HS-27A (cell line): ENCODE data around the gene SLC22A31.
"Not testable (repeated sequence)": the region's sequence is repeated elsewhere in the genome, so short reads cannot be mapped to it uniquely, and the experiment has no call there.

Experiments
- DNase-seq: peaks from one replicate; pipeline ENCODE4 v3.0.0-alpha.2; 2012; ENCODE audit warnings: low read depth, missing footprints

Gene SLC22A31

DNA sequence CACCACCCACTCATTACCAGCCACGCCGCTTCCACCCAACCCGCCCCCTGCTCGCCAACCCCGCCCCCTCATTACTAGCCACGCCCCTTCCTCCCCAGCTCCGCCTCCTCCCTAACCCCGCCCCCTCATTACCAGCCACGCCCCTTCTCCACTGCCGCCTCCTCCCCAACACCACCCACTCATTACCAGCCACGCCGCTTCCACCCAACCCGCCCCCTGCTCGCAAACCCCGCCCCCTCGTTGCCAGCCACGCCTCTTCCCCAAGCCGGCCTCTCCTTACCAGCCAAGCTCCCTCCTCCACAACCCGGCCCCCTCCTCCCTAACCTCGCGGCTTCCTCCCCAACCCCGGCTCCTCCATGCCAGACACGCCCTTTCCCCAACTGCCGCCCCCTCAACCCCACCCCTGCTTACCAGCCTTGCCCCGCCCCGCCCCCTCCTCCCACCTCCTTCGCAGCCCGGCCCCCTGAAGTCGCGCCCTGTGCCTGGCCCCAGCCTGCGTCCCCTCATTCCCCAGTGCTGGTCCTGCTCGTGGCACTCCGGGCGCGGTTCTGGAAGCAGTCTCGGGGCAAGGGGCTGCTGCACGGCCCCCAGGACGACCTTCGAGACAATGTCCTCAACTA lies 7.3 kb downstream of the SLC22A31 start:
- no peak for DNase-seq

DNA sequence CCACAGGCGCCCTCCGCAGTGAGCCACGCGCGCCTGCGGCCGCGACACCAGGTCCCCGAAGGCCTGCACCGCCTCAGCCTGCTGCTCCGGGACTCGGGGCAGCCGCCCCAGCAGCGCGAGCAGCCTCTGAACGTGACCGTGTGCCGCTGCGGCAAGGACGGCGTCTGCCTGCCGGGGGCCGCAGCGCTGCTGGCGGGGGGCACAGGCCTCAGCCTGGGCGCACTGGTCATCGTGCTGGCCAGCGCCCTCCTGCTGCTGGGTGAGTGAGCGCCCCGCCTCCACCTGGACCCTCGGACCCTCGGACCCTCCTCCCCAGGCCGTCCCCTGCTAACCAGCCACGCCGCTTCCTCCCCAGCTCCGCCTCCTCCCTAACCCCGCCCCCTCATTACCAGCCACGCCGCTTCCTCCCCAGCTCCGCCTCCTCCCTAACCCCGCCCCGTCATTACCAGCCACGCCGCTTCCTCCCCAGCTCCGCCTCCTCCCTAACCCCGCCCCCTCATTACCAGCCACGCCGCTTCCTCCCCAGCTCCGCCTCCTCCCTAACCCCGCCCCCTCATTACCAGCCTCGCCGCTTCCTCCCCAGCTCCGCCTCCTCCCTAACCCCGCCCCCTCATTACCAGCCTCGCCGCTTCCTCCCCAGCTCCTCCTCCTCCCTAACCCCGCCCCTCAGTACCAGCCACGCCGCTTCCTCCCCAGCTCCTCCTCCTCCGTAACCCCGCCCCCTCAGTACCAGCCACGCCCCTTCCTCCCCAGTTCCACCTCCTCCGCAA lies 8.0 kb downstream of the SLC22A31 start:
- DNase-seq, result not testable (repeated sequence)

DNA sequence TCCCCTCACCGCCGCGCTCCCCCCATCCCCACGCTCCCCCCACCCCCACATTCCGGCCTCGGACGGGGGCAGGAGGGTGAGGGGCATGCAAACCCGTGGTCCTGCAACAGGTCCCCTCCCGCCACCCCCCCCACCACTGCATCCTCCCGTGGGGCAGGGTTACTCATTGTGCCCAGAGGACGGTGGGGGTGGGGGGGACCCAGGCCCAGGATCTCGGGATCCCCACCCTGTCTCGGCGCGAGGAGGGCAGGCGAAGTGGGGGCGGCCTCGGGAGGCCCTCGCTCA lies 8.5 kb downstream of the SLC22A31 start:
- DNase-seq, result no peak

DNA sequence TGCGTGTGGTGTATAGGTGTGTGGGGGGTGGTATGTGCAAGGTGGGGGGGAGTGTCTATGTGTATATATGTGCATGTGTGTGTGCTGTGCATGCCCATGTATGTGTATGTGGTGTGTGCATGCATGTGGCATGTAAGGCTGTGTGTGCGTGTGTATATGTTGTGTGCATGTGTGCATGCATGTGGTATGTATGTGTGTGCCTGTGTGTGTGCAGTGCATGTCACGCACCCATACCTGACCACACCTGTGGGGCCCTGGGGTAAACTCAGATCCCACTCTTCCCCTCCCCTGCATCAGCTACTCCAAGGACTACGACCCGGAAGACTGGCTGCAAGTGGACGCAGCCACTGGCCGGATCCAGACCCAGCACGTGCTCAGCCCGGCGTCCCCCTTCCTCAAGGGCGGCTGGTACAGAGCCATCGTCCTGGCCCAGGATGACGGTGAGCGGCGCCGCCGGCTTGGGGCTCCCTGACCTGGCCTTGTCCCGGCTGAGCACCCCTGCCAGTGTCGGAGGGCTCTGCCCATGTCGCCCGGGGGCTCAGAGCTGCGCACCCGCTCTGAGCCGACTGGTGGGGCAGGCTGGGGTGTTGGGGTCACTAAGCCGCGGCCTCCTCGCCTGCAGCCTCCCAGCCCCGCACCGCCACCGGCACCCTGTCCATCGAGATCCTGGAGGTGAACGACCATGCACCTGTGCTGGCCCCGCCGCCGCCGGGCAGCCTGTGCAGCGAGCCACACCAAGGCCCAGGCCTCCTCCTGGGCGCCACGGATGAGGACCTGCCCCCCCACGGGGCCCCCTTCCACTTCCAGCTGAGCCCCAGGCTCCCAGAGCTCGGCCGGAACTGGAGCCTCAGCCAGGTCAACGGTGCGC lies 9.1 kb downstream of the SLC22A31 start:
- DNase-seq, result no peak

DNA sequence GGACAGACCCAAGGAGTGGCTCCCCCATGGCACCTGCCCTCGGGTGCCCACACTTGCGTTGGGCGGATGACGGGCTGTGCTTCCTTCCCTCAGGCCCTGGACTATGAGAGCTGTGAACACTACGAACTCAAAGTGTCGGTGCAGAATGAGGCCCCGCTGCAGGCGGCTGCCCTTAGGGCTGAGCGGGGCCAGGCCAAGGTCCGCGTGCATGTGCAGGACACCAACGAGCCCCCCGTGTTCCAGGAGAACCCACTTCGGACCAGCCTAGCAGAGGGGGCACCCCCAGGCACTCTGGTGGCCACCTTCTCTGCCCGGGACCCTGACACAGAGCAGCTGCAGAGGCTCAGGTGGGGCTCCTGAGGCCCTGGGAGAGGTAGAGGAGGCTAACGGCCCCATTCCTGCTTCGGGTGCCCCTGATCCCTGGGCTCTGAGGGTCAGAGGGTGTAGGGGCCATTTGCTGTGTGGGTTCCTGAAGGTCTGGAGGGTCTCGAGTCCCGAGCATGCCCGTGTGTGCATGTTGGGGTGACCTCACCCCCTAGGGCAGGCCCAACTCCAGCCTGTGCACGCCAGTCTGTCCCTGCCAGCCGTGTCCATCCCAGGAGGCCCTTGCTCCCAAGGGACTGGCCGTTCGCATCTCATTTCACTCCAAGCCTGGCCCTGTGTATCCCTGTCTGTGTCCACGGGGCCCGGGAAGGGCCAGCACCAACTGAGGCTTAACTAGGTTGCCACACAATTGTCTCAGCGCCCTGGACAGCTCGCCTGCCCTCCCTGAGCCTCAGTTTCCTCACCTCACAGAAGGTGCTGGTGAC lies 10.0 kb downstream of the SLC22A31 start:
- DNase-seq, result no peak

DNA sequence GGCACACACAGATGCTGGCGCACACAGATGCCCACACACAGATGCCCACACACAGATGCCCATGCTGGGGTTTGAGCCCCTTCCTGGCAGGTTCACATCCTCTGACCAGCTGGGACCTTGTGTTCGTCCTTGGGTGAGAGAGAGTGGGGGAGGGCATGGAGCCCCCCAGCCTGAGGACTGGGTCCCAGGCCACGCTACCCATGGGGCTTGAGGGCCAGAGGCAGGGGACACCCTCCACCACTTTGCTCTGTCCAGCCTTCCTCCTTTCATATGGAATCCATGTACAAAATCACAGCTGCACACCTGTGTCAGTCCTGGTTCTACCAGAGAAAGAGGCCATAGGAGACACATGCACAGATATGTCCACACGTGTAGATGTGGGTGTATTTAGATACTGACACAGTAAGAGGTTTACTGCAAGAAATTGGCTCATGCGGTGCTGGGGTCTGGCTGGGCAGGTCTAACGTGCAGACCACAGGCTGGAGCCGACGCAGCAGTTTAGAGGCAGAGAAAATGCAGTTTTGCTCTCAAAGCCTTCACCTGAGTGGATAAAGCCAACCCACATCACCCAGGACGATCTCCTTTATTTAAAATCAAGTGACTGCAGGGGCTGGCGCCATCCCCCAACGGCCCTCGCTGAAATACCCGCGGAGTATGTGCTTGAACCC lies 10.8 kb downstream of the SLC22A31 start:
- no peak for DNase-seq

DNA sequence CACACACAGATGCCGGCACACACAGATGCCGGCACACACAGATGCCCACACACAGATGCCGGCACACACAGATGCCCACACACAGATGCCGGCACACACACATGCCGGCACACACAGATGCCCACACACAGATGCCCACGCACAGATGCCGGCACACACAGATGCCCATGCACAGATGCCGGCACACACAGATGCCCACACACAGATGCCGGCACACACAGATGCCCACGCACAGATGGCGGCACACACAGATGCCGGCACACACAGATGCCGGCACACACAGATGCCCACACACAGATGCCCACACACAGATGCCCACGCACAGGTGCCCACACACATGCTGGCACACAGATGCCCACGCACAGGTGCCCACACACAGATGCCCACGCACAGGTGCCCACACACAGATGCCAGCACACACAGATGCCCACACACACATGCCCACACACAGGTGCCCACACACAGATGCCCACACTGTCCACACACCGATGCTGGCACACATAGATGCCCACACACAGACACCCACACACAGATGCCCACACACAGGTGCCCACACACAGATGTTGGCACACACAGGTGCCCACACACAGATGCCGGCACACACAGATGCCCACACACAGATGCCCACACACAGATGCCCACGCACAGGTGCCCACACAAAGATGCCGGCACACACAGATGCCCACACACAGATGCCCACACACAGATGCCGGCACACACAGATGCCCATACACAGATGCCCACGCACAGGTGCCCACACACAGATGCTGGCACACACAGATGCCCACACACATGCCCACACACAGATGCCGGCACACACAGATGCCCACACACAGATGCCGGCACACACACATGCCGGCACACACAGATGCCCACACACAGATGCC lies 11.6 kb downstream of the SLC22A31 start:
- DNase-seq, result not testable (repeated sequence)

DNA sequence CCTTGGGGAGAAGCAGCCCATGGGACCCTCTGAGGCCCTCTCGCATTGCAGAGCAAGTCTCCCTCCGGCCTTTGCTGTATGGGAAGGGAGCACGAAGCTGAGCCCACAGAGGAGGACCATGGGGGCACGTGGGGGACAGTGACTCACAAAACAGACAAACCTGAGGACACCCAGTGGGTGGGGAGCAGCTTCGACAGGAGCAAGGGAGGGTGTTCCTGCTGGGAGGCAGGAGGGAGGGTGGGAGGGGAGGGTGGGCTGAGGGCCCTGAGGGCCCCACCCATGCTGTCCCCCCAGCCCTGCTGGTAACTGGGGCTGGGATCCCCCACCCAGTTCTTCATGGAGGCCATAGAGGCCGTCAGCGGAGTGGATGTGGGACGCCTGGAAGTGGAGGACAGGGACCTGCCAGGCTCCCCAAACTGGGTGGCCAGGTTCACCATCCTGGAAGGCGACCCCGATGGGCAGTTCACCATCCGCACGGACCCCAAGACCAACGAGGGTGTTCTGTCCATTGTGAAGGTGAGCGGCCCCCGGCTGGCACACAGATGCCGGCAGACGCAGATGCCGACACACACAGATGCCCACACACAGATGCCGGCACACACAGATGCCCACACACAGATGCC lies 12.5 kb downstream of the SLC22A31 start:
- no peak for DNase-seq

DNA sequence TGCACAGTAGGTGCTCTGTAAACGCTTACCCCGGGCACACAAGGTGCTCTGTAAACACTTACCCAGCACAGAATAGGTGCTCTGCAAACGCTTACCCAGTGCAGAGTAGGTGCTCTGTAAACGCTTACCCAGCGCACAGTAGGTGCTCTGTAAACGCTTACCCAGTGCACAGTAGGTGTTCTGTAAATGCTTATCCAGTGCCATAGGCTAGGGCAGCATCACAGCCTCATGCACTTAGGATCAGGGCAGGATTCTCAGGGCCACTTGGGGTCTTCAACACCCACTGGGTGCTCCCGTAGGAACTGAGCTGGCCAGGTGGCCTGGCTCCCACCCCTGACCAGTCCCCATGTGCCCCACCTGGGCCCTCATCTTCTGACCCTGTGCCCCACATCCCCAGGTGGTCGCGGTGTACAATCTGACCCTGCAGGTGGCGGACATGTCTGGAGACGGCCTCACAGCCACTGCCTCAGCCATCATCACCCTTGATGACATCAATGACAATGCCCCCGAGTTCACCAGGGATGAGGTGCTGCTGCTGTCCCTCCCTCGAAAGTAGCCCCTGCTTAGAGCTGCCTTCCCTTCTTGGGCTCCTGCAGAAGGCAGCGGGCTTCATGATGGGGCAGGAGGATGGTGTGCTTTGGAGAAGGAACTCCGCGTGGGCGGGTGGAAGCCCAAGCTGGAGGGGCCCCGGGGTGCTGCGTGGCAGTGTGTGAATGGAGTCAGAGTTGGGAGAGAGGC lies 13.1 kb downstream of the SLC22A31 start:
- DNase-seq, result no peak

DNA sequence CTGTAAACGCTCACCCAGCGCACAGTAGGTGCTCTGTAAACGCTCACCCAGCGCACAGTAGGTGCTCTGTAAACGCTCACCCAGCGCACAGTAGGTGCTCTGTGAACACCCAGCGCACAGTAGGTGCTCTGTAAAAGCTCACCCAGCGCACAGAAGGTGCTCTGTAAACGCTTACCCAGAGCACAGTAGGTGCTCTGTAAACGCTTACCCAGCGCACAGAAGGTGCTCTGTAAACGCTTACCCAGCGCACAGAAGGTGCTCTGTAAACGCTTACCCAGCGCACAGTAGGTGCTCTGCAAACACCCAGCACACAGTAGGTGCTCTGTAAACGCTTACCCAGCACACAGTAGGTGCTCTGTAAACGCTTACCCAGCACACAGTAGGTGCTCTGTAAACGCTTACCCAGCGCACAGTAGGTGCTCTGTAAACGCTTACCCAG lies 13.7 kb downstream of the SLC22A31 start:
- DNase-seq, result not testable (repeated sequence)

DNA sequence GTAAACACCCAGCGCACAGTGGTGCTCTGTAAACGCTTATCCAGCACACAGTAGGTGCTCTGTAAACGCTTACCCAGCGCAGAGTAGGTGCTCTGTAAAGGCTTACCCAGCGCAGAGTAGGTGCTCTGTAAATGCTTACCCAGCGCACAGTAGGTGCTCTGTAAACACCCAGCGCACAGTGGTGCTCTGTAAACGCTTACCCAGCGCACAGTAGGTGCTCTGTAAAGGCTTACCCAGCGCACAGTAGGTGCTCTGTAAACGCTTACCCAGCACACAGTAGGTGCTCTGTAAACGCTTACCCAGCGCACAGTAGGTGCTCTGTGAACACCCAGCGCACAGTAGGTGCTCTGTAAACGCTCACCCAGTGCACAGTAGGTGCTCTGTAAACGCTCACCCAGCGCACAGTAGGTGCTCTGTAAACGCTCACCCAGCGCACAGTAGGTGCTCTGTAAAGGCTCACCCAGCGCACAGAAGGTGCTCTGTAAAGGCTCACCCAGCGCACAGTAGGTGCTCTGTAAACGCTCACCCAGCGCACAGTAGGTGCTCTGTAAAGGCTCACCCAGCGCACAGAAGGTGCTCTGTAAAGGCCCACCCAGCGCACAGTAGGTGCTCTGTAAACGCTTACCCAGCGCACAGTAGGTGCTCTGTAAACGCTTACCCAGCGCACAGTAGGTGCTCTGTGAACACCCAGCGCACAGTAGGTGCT lies 14.3 kb downstream of the SLC22A31 start:
- DNase-seq, result not testable (repeated sequence)

DNA sequence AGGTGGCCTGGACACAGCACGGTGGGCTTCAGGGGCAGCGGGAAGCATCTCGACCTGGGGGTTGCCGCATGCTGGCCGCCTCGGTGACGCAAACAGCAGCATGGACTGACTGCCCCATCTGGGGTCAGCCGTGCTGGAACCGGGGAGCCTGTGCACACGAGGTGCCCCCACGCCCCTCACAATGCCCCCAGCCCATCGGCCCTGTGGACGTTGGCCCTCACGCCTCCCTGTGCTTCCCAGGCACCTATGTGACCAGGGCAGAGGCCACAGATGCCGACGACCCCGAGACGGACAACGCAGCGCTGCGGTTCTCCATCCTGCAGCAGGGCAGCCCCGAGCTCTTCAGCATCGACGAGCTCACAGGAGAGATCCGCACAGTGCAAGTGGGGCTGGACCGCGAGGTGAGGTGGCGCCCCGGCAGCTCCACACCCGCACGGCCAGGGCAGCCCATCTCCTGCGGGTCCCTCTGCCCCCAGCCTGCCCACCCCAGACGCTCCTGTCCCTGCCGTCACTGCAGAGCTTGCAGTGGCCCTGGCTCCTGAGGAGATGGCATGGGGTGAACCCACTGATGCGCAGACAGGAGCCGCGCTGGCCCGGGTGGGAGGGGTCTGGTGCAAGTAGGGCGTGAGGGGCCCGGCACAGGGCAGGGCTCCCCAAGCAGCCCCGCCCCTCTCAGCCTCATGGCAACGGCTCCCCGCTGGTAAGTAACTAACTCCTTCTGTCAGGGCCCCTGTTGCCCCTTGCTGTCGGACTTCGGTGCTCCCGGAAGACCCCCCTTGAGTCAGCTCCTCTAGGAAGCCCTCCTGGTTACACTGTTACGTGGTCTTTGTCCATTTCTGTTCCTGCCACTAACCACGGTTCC lies 15.2 kb downstream of the SLC22A31 start:
- DNase-seq, result no peak

DNA sequence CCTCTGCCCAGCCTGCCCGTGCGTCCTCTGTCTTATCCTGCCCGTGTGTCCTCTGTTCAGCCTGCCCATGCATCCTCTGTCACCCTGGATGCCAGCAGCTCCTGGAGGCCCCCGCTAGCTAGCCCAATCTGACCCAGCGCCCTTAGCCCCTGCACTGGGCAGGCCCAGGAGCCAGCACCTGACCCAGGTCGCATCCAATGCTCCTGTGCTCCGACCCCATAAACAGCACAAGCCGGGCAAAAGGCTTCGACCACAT lies 15.7 kb downstream of the SLC22A31 start:
- no peak for DNase-seq

DNA sequence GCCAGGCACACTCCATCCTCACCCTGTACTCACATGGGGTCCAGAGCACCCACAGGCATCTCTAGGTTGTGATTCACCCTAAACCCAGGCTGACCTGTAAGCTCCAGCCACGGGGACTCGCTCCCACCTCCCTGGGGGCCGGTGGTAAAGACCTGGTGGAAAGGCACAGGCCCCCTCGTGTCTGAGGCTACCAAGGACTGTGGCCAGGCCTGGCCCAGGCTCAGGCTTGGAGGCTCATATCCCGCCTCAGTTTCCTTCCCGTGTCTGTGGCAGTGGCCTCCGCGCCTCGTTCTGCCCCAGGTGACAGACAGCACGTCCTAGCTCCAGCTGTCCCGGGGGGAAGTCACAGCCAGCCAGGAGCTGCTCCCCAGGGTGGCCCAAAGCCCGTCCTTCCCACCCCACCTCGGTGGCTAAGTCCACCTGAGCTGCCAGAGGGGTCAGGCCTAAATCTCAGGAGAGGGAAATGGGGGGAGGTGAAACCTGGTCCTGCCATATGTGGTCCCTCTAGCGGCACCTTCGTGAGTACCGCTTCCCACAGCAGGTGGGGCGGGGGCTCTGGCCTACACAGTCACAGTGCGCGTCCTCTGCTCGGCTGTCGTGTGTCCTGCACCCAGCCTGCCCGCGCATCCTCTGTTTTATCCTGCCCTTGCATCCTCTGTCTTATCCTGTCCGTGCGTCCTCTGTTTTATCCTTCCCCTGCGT lies 16.2 kb downstream of the SLC22A31 start:
- no peak for DNase-seq

DNA sequence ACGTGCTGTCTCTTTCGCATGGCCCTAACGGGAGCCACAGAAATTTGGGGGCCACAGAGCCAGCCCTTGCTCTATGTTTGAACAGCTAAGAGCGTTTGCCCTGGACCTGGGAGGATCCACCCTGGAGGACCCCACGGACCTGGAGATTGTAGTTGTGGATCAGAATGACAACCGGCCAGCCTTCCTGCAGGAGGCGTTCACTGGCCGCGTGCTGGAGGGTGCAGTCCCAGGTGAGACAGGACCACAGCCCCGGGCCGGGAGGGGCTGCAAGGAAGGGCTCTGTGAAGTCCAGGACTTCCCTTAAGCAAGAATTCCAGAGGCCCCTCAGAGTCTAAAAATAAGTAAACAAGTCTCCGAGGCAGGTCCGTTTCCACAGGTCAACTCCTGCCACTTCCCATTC lies 16.9 kb downstream of the SLC22A31 start:
- no peak for DNase-seq

DNA sequence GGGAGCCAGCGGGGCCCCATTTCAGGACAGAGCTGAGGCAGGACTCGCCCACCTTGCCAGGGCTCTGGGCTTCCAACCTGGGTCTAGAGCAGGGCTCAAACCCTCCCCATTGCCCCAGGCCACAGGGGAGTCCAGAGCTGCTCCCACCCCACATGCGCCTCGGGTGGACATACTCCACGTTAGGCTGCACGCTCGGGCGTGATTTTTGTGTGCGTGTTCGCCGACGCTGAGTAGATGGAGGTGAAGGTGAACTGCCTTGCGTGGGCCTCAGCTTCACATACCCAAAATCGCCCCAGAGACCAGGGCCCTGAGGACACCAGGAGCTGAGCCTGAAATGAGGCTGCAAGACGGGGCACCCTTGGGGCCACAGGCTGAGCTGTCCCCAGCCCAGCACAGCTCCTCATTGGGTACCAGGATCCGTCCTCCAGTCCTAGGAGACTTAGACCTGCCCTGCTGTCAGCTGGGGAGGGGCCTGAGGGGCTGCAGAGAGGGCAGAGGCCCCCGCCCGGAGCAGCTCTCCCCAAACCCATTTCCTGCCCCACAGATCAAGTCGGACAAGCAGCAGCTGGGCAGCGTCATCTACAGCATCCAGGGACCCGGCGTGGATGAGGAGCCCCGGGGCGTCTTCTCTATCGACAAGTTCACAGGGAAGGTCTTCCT lies 20.6 kb downstream of the SLC22A31 start:
- DNase-seq, result no peak

DNA sequence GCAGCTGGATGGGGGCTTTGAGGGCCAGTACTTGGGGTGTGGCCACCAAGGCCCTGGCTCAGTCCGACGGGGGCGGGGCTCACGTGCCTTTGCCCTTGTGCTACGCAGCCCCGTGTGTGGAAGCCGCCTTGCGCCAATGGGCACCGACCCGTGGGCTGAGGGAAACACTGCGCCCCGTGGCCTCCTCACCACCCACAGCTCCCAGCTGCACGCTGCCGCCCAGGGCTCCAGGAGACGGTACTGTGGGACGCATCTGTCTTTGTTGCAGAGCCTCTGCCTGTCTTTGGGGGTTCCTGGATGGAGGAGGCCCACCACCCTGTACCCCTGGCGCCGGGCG lies 21.2 kb downstream of the SLC22A31 start:
- no peak for DNase-seq
